Measurements from ENCODE around the gene NMNAT2. TPM values are rescaled to one million over a fixed set of nuclear protein-coding genes. Genes with fewer than 3 reads are reported as not detected.

The NMNAT2 gene
- total RNA-seq, 2 donors from 2014 or later: 0.27 to 1.4 TPM

DNA sequence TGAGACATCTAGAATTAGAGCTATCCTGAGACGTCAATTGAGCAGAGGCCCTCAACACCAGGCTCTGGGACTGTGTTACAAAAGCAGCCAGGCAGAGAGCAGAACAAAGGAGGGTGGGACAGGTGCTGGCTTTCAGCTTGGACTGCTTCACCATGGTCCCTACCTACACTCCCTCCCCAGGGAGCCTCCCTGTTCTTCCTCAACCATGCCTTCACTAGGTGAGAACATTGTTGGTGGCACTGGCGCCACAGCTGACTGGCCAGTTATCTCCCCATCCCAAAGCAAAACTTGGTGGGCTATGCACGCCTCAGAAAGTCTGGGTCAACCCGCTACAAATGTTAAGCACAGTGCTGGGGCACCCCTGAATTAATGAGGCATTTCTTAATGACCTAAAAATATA is 87.8 kb downstream of the NMNAT2 start:
- no peak overlapping the region for H3K27ac ChIP-seq
- no peak for DNase-seq
- H3K9ac ChIP-seq (ENCODE audit: low read depth in 2 of 2, low read length in 2 of 2): no peak overlapping the region
- H3K36me3 ChIP-seq: no peaks in the 10 kb centered on the region
- H3K27me3 ChIP-seq: no peaks in the 10 kb centered on the region
- no peaks in the 10 kb centered on the region for H3K4me1 ChIP-seq
- no peak overlapping the region for H3K4me3 ChIP-seq
- TF ChIP-seq, protein P1, sequence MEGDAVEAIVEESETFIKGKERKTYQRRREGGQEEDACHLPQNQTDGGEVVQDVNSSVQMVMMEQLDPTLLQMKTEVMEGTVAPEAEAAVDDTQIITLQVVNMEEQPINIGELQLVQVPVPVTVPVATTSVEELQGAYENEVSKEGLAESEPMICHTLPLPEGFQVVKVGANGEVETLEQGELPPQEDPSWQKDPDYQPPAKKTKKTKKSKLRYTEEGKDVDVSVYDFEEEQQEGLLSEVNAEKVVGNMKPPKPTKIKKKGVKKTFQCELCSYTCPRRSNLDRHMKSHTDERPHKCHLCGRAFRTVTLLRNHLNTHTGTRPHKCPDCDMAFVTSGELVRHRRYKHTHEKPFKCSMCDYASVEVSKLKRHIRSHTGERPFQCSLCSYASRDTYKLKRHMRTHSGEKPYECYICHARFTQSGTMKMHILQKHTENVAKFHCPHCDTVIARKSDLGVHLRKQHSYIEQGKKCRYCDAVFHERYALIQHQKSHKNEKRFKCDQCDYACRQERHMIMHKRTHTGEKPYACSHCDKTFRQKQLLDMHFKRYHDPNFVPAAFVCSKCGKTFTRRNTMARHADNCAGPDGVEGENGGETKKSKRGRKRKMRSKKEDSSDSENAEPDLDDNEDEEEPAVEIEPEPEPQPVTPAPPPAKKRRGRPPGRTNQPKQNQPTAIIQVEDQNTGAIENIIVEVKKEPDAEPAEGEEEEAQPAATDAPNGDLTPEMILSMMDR (IDR thresholded peaks at IDR 0.05): no peak
- intact Hi-C loops (cut with DNase I): no loop called here
- H3K9me3 ChIP-seq: no peaks in the 10 kb centered on the region

DNA sequence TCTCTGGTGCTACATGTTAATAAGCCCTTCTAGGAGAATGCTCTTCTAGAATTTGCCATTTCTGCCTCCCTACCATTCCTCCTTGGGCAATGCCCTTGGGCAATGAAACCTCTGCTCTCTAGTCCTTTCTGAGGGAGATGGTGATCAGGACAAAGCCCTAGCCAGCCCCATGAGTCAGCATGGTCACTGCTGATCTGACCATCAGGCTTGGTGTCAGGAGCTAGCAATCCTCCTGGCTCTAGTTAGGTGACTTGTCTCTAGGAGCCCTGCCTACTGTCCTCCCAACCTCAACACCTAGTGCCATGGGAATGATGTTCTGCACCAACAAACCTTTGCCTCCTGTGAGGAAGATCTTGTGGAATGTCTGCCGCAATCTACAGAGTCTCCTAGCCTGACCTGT is 89.8 kb downstream of the NMNAT2 start:
- no peak for DNase-seq
- Histone ChIP-seq H3K27me3 (no peaks in the 10 kb centered on the region), H3K36me3 (no peaks in the 10 kb centered on the region), H3K27ac (no peak overlapping the region), H3K4me3 (no peak overlapping the region), H3K9me3 (no peaks in the 10 kb centered on the region), H3K9ac (ENCODE audit: low read depth in 2 of 2, low read length in 2 of 2) (no peak overlapping the region), H3K4me1 (no peaks in the 10 kb centered on the region)
- TF ChIP-seq, protein P1 (IDR thresholded peaks at IDR 0.05): no peak
- intact Hi-C loops (cut with DNase I): no loop called here

DNA sequence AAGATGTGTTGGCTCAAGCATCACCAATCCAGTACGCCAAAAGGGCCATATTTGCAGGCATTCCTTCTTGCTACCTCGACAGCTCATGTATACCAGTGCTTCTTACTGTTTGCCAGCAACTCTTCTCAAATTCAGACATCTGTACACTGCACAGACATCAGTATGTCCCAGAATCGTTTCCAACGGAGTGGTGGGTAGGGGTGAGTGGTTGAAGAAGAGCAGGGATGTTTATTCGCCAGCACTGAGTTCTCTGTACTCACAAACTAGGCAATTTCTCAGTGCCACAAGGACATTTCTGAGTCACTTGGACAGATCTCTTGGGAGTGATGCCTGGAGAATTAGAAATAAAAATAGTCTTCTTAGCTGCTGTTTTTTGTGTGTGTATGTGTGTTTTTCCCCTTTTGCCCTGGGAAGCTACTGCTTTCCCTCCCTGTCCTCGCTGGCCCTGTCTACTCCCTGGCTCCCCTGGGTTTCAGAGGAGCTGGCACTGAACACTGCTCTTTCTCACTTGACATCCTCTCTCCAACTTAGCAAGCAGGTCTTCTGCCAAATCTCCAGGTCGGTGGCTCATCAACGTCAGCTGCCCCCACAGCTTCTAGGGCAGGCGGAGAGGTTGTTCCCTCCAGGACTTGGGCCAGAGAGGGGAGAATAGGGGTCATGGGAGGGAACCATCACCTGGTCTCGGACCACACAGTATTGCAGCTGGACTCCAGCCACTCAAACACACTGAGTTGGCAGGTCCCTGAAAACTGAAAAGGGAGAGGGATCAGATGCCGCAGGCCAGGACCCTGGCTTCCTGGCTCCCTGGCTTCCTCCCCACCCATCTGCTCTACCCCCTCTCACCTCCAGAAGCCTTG is 90.5 kb downstream of the NMNAT2 start:
- DNase-seq: no peak
- no peak overlapping the region for H3K27ac ChIP-seq
- H3K4me1 ChIP-seq: no peaks in the 10 kb centered on the region
- intact Hi-C loops (cut with DNase I): no loop called here
- TF ChIP-seq, protein P1 (IDR thresholded peaks at IDR 0.05): no peak
- H3K9ac ChIP-seq (ENCODE audit: low read depth in 2 of 2, low read length in 2 of 2): no peak overlapping the region
- H3K4me3 ChIP-seq: no peak overlapping the region
- no peaks in the 10 kb centered on the region for H3K27me3 ChIP-seq
- H3K9me3 ChIP-seq: no peaks in the 10 kb centered on the region
- no peaks in the 10 kb centered on the region for H3K36me3 ChIP-seq

DNA sequence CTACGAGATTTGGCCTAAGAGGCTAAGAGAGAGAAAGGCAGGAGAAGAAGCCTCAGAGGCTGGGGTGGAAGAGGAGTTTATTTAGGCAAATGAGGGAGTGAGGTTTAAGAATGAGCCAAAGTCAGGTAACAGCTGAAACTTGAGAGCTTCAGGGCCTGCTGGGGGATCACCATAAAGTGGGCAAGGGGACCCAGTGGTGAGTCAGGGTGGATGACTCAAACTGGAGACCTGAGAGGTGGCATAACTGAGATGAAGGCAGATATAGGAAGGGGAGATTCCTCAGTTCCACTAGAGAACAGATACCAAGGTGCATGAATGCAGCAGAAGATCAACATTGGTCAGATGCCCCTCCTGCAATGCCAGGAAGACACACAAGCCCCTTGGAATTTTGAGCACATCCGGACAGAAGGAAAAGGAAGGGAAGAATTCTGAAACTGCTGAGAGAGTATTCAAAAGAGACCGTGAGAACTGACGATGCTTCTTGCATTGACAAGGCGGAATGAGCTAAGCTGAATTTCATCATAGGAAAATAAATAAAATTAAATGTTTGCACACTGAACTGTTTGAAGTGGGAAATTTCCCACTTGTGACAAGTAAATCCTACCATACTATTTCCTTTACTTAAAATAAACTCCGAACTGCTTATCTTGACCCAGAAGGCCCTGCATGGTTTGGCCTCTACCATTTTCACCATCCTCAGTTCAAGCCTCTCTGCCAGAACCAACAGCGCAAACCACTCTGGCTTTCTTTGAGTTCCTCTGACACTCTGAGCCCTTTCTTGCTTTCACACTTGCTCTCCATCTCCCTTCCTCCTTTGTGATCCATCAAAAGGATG is 94.1 kb downstream of the NMNAT2 start:
- TF ChIP-seq, protein P1 (IDR thresholded peaks at IDR 0.05): no peak
- Histone ChIP-seq H3K36me3 (no peaks in the 10 kb centered on the region), H3K9ac (ENCODE audit: low read depth in 2 of 2, low read length in 2 of 2) (no peak overlapping the region), H3K4me3 (no peak overlapping the region), H3K9me3 (no peaks in the 10 kb centered on the region), H3K27ac (no peak overlapping the region), H3K27me3 (no peaks in the 10 kb centered on the region), H3K4me1 (no peaks in the 10 kb centered on the region)
- no peak for DNase-seq
- intact Hi-C loops (cut with DNase I): no loop called here

DNA sequence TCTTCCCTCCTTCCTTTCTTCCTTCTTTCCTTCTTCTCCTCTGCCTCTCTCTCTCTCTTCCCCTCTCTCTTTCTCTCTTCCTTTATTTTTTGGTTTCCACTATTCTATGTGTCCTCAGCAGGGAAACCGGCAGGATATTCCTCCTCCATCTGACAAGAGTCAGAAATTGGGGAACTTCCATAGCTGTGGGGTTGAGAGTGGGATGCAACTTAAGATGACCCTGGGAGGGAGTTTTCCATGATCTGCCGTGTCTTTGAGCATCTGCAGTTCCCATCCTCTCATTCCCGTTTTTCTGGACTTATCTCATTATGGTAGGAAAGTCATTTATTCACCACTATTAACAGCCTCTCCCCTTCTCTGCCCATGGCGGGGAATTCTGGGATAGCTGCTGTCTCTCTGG is 98.6 kb downstream of the NMNAT2 start:
- TF ChIP-seq, protein P1 (IDR thresholded peaks at IDR 0.05): no peak
- intact Hi-C loops (cut with DNase I): loop anchor here (5.0 kb wide), 1 partner anchor 37 kb away; no protein-coding TSS in a partner anchor
- no peak overlapping the region for H3K27ac ChIP-seq

More for the DNA sequence above, 98.6 kb downstream of the NMNAT2 start:
- H3K9me3 ChIP-seq: no peaks in the 10 kb centered on the region
- H3K4me1 ChIP-seq: no peaks in the 10 kb centered on the region
- H3K4me3 ChIP-seq: no peak overlapping the region
- no peaks in the 10 kb centered on the region for H3K27me3 ChIP-seq
- no peaks in the 10 kb centered on the region for H3K36me3 ChIP-seq
- no peak for DNase-seq
- no peak overlapping the region for H3K9ac ChIP-seq (ENCODE audit: low read depth in 2 of 2, low read length in 2 of 2)

All from colonic mucosa (tissue), 4 donors.